Right kidney (tissue), 1 donor: ENCODE data around the gene BTBD9.
"Not testable (repeated sequence)": the region's sequence is repeated elsewhere in the genome, so short reads cannot be mapped to it uniquely, and the experiment has no call there.

Experiments
- DNase-seq: peaks from one replicate; pipeline ENCODE4 v3.0.0-alpha.2; 2016

BTBD9 gene

GRCh38 chr6:38649744-38650143 lies 10.0 kb upstream of the BTBD9 start:
- no peak for DNase-seq

GRCh38 chr6:38648629-38649028 lies 8.9 kb upstream of the BTBD9 start:
- no peak for DNase-seq

- DNase-seq: no peak
Observed at GRCh38 chr6:38646166-38646878, 6.6 kb upstream of the BTBD9 start.

GRCh38 chr6:38644951-38645350 lies 5.2 kb upstream of the BTBD9 start:
- no peak for DNase-seq

- DNase-seq: no peak
Observed at GRCh38 chr6:38640216-38640909, 634 bp upstream of the BTBD9 start.

GRCh38 chr6:38638941-38639497 lies 710 bp downstream of the BTBD9 start:
- no peak for DNase-seq

GRCh38 chr6:38637756-38638155 lies 2.0 kb downstream of the BTBD9 start:
- no peak for DNase-seq

GRCh38 chr6:38636027-38636426 lies 3.7 kb downstream of the BTBD9 start:
- no peak for DNase-seq

GRCh38 chr6:38634518-38634917 lies 5.2 kb downstream of the BTBD9 start:
- DNase-seq: no peak

GRCh38 chr6:38632490-38632889 lies 7.2 kb downstream of the BTBD9 start:
- DNase-seq: no peak

- no peak for DNase-seq
Observed at GRCh38 chr6:38631186-38631783, 8.4 kb downstream of the BTBD9 start.

GRCh38 chr6:38625217-38625616 lies 14.5 kb downstream of the BTBD9 start:
- DNase-seq: no peak

- DNase-seq: not testable (repeated sequence)
Observed at GRCh38 chr6:38619342-38619741, 20.4 kb downstream of the BTBD9 start.

GRCh38 chr6:38618301-38618700 lies 21.4 kb downstream of the BTBD9 start:
- not testable (repeated sequence) for DNase-seq

- DNase-seq: no peak
Observed at GRCh38 chr6:38617856-38618255, 21.9 kb downstream of the BTBD9 start.

- DNase-seq: no peak
Observed at GRCh38 chr6:38612143-38612965, 27.4 kb downstream of the BTBD9 start.

GRCh38 chr6:38610050-38610625 lies 29.6 kb downstream of the BTBD9 start:
- no peak for DNase-seq

GRCh38 chr6:38604700-38605099 lies 35.0 kb downstream of the BTBD9 start:
- DNase-seq: no peak

- DNase-seq: no peak
Observed at GRCh38 chr6:38603966-38604365, 35.8 kb downstream of the BTBD9 start.

- no peak for DNase-seq
Observed at GRCh38 chr6:38603496-38603895, 36.2 kb downstream of the BTBD9 start.

GRCh38 chr6:38599966-38600550 lies 39.7 kb downstream of the BTBD9 start:
- DNase-seq: no peak

- DNase-seq: no peak
Observed at GRCh38 chr6:38599261-38599660, 40.5 kb downstream of the BTBD9 start.
